Measurements from ENCODE around the gene RCOR3.

DNA sequence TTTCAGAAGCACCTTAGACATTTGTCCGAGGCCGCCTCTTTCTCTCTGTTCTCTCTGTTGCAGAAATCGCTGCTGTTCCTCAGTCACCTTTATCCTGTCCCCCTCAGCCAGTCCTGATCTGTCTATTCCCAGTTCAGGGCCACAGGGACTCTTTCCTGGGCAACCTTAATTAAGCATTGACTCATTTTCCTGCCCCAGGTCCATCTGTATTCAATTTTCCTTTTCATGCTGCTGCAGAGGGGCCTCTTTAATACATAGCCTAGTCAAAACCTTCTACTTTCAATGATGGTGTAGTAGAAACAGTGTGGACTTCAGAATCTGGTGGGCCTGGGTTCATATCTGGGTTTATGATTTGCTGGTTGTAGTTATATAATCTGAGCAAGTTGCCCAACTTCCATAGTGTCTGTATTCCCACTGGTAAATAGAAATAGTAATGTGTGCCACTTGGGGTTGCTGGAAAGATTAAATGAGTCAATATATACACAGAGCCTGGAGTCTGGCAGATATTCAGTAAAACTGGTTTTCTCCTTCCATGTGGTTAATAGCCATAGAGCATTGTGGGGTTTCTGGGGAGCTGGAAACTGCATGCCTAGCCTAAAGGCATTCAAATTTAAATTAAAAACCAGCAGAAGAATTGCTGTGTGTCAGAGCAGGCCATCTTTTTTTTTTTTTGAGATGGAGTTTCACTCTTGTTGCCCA is 72.0 kb downstream of the RCOR3 start:
- TF ChIP-seq, protein P1, sequence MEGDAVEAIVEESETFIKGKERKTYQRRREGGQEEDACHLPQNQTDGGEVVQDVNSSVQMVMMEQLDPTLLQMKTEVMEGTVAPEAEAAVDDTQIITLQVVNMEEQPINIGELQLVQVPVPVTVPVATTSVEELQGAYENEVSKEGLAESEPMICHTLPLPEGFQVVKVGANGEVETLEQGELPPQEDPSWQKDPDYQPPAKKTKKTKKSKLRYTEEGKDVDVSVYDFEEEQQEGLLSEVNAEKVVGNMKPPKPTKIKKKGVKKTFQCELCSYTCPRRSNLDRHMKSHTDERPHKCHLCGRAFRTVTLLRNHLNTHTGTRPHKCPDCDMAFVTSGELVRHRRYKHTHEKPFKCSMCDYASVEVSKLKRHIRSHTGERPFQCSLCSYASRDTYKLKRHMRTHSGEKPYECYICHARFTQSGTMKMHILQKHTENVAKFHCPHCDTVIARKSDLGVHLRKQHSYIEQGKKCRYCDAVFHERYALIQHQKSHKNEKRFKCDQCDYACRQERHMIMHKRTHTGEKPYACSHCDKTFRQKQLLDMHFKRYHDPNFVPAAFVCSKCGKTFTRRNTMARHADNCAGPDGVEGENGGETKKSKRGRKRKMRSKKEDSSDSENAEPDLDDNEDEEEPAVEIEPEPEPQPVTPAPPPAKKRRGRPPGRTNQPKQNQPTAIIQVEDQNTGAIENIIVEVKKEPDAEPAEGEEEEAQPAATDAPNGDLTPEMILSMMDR (IDR thresholded peaks at IDR 0.05 in 2 of 3, conservative IDR thresholded peaks at IDR 0.05 in 1 of 3; ENCODE audit: control insufficient read depth in 2 of 3, extremely low read depth in 1 of 3, insufficient read depth in 1 of 3, low read depth in 3 of 3, low read length in 3 of 3): no peak
- TF ChIP-seq SREBF2 (IDR thresholded peaks at IDR 0.05; ENCODE audit: low read length) (no peak), HDAC6 (IDR thresholded peaks at IDR 0.05; ENCODE audit: unreplicated experiment) (no peak), FOS (IDR thresholded peaks at IDR 0.05; ENCODE audit: borderline replicate concordance, extremely low read depth, insufficient read length) (no peak)

Measured in GM12878 (cell line).